GM18951 (cell line): Measurements from ENCODE around the gene NECAB2.

Source experiments
- POLR2A ChIP-seq: IDR thresholded peaks from 4 replicates; pipeline ENCODE4 v1.6.1; 2011; ENCODE audit warnings: mild to moderate bottlenecking; ENCODE audit not compliant: insufficient read length, insufficient read depth; ENCODE audit errors: extremely low read depth
- in situ Hi-C: fragments of 300-500 bp; cut with MboI; formaldehyde crosslinking; loops from one replicate; pipeline ENCODE4 v1.12.0; 2022; ENCODE audit warnings: low sequenced_read_pairs, mixed read lengths, inconsistent platforms; ENCODE audit not compliant: unreplicated experiment

The NECAB2 gene

GRCh38 chr16:84040823-84041820 is 73.1 kb downstream of the NECAB2 start:
- in situ Hi-C loops, result no loop called here
- TF ChIP-seq POLR2A, result no peak

GRCh38 chr16:84041881-84042280 is 73.8 kb downstream of the NECAB2 start:
- TF ChIP-seq POLR2A, result no peak
- in situ Hi-C loops, result no loop called here

GRCh38 chr16:84042308-84042878 is 74.3 kb downstream of the NECAB2 start, which contains the start of gene SLC38A8:
TSS of gene SLC38A8 (minus strand) at chr16:84042795. CDS start at chr16:84042157, 638 bp downstream.
- no peak for TF ChIP-seq POLR2A
- in situ Hi-C loops, result no loop called here

- in situ Hi-C loops, result no loop called here
These were observed 74.9 kb downstream of the NECAB2 start for GRCh38 chr16:84042879-84043485.

GRCh38 chr16:84043486-84044117 is 75.6 kb downstream of the NECAB2 start:
- in situ Hi-C loops, result no loop called here
- no peak for TF ChIP-seq POLR2A

More at GRCh38 chr16:84042879-84043485, 74.9 kb downstream of the NECAB2 start:
- no peak for TF ChIP-seq POLR2A

- in situ Hi-C loops, result no loop called here
- no peak for TF ChIP-seq POLR2A
These were observed 76.1 kb downstream of the NECAB2 start for GRCh38 chr16:84044118-84044488.

GRCh38 chr16:84045001-84045817 is 77.2 kb downstream of the NECAB2 start:
- in situ Hi-C loops, result no loop called here

GRCh38 chr16:84045818-84046470 is 77.9 kb downstream of the NECAB2 start:
- in situ Hi-C loops, result no loop called here
- TF ChIP-seq POLR2A, result no peak

More at GRCh38 chr16:84045001-84045817, 77.2 kb downstream of the NECAB2 start:
- no peak for TF ChIP-seq POLR2A

GRCh38 chr16:84047206-84047605 is 79.2 kb downstream of the NECAB2 start:
- in situ Hi-C loops, result no loop called here
- no peak for TF ChIP-seq POLR2A

- TF ChIP-seq POLR2A, result no peak
- in situ Hi-C loops, result no loop called here
These were observed 79.6 kb downstream of the NECAB2 start for GRCh38 chr16:84047626-84048025.

GRCh38 chr16:84048270-84048669 is 80.2 kb downstream of the NECAB2 start:
- in situ Hi-C loops, result no loop called here
- TF ChIP-seq POLR2A, result no peak

- no peak for TF ChIP-seq POLR2A
- in situ Hi-C loops, result no loop called here
These were observed 80.8 kb downstream of the NECAB2 start for GRCh38 chr16:84048871-84049270.
